VCaP (cell line): Measurements from ENCODE around the gene GMPR.

Source experiments
- H3K27ac ChIP-seq: fragments of 450-650 bp; 2 replicates; pipeline ENCODE4 v1.5.1; 2017
- CTCF ChIP-seq: fragments of 450-650 bp; conservative IDR thresholded peaks from 2 replicates; pipeline ENCODE4 v1.5.1; 2017; ENCODE audit warnings: mild to moderate bottlenecking, moderate library complexity

Gene GMPR

DNA sequence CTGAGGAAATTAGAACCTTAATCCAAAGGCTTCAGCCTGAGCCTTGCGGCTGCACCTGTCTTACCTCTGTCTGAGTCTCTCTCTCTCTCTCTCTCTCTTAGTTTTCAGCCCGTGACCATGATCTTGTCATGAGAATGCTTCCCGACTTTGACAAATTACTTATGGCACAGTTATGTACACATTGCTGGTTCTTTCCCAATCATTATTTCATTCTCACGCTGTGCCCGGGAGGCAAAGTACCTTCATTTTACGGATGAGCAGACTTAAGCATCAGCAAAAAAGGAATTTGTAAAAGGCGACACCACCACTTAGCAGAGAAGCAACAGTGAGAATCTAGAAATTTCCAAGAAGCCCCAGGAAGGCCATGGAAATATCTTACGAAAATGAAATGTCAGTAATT is 54.6 kb downstream of the GMPR start:
- H3K27ac ChIP-seq, result no peak overlapping the region
- no peak for TF ChIP-seq CTCF

GRCh38 chr6:16294371-16294770 is 56.0 kb downstream of the GMPR start:
- H3K27ac ChIP-seq, result no peak overlapping the region
- no peak for TF ChIP-seq CTCF

- no peak for TF ChIP-seq CTCF
- no peak overlapping the region for H3K27ac ChIP-seq
Observed at GRCh38 chr6:16295060-16295459, 56.7 kb downstream of the GMPR start.

DNA sequence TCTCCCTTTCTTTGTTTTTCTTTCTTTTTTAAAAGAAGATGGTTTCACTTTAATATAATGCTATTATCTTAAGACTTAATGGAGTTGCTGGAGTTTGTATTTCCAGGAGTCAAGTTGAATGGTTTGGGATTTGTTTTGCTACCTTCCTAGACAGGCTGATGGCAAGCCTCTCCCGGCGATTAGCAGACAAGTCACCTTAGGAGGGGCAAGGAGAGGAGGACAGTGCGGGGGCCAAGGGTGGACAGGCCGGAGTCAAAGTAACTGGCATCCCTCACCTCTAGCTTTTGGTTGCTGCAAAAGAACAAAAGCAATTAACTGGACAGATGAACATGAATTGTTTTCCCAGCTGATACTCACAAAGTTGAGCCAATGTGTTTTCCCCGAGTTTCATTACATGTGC is 57.1 kb downstream of the GMPR start:
- H3K27ac ChIP-seq, result no peak overlapping the region
- no peak for TF ChIP-seq CTCF

DNA sequence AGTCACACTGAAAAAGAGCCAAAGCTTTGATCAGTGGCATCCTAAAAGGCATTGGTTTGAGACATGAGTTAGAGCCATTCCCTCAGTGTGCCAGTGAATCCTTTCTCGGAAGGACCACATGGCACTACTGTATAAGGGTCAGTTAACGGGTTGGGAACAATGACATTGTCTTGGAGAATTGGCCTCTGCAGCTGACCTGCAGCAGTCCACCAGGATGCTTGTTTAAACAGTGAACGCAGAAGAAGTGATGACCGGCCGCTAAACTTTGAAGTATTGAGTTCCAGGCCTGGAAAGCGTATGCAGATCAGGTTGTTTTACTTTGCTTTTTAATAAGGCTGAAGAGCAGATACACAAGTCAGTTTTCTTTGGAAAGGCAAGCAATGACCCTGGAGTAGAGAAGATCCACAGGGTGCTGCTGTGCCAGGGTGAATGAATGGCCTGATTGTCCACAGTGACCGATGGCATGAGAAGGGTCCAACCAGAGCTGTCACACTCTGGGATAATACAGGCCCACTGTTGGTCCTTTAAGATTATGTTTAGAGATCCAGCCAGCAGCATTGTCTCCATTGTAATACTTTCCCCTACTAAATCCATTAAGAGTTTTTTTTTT is 57.8 kb downstream of the GMPR start:
- TF ChIP-seq CTCF, result no peak

DNA sequence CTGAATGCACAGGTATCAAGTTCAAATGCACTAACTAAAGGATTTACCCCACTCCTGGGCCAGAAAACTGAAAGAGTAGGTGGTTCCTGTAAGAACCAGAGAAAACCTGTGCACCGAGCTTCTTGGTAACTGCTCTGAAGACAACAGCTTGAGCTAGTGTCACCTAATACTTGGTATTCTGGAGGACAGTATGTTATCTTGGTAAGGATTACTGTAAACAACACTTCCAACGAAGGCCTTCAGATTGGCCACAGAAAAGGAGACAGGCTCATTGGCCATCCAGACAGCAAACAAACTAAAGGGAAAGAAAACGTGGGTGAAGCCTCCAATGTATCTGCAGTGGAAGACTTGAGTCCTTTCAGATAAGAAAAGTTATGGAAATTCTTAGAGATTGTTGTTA is 61.5 kb downstream of the GMPR start:
- TF ChIP-seq CTCF, result no peak
- no peak overlapping the region for H3K27ac ChIP-seq

More for the DNA sequence above, 57.8 kb downstream of the GMPR start:
- no peak overlapping the region for H3K27ac ChIP-seq

- H3K27ac ChIP-seq, result no peak overlapping the region
- no peak for TF ChIP-seq CTCF
Observed at GRCh38 chr6:16301511-16301910, 63.1 kb downstream of the GMPR start.
